ENCODE measurements around the gene CNPY1. TPM values are rescaled to one million over a fixed set of nuclear protein-coding genes. Genes with fewer than 3 reads are reported as not detected.
"Not testable (repeated sequence)": the region's sequence is repeated elsewhere in the genome, so short reads cannot be mapped to it uniquely, and the experiment has no call there.

CNPY1 gene
- not detected for total RNA-seq

DNA sequence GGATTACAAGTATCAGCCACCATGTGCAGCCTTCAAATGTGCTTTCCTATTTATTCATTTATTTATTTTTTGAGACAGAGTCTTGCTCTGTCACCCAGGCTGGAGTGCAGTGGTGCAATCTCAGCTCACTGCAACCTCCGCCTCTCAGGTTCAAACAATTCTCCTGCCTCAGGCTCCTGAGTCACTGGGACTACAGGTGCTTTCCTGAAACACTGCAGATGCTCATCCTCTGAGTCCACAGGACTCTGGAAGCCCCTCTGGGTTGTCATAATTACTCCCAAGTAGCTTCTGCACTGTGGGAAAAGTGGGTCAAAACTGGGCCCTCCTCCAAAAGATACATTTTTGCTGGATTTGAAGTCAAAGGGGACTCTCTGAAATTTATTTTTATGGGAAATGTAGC is at the start of gene CNPY1:
CNPY1 (minus strand) TSS at position 111 of the 400 bp plus-strand sequence. CDS start 630 bp downstream, outside the sequence.
- DNase-seq (ENCODE audit: extremely low spot score in 2 of 2); H3K9me3 ChIP-seq; H3K27ac ChIP-seq; H3K27me3 ChIP-seq; H3K4me1 ChIP-seq; H3K4me3 ChIP-seq; intact Hi-C loops (cut with DNase I); H3K36me3 ChIP-seq: not testable (repeated sequence)

DNA sequence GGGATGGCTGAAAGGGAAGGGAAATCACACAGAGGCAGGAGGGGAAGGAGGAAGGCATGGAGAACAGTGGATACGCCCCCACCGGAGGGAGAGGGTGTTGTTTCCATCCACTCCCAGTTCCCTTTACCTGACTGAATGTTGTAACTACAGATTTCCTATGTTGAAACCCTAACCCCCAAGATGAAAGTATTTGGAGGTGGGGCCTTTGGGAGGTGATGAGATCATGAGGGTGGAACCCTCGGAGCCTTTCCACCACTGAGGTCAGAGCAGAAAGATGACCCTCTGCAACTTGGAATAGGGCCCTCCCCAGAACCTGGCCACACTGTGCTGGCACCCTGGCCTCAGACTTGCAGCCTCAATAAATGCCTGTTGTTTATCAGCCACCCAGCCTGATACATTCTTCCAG is 48.6 kb upstream of the CNPY1 start:
- no peak for DNase-seq (ENCODE audit: extremely low spot score in 2 of 2)
- no peaks in the 10 kb centered on the region for H3K9me3 ChIP-seq
- H3K36me3 ChIP-seq = no peaks in the 10 kb centered on the region
- TF ChIP-seq, protein P1, sequence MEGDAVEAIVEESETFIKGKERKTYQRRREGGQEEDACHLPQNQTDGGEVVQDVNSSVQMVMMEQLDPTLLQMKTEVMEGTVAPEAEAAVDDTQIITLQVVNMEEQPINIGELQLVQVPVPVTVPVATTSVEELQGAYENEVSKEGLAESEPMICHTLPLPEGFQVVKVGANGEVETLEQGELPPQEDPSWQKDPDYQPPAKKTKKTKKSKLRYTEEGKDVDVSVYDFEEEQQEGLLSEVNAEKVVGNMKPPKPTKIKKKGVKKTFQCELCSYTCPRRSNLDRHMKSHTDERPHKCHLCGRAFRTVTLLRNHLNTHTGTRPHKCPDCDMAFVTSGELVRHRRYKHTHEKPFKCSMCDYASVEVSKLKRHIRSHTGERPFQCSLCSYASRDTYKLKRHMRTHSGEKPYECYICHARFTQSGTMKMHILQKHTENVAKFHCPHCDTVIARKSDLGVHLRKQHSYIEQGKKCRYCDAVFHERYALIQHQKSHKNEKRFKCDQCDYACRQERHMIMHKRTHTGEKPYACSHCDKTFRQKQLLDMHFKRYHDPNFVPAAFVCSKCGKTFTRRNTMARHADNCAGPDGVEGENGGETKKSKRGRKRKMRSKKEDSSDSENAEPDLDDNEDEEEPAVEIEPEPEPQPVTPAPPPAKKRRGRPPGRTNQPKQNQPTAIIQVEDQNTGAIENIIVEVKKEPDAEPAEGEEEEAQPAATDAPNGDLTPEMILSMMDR (IDR thresholded peaks at IDR 0.05) = no peak
- TF ChIP-seq POLR2AphosphoS5 (IDR thresholded peaks at IDR 0.05; ENCODE audit: insufficient read depth in 1 of 2, low read depth in 1 of 2) (no peak), POLR2A (IDR thresholded peaks at IDR 0.05) (no peak)
- no peaks in the 10 kb centered on the region for H3K27me3 ChIP-seq
- no peaks in the 10 kb centered on the region for H3K4me1 ChIP-seq
- no peak overlapping the region for H3K4me3 ChIP-seq
- H3K27ac ChIP-seq = no peak overlapping the region
- intact Hi-C loops (cut with DNase I) = loop anchor here (5.0 kb wide), 1 partner anchor 162 kb away; no protein-coding TSS in a partner anchor

DNA sequence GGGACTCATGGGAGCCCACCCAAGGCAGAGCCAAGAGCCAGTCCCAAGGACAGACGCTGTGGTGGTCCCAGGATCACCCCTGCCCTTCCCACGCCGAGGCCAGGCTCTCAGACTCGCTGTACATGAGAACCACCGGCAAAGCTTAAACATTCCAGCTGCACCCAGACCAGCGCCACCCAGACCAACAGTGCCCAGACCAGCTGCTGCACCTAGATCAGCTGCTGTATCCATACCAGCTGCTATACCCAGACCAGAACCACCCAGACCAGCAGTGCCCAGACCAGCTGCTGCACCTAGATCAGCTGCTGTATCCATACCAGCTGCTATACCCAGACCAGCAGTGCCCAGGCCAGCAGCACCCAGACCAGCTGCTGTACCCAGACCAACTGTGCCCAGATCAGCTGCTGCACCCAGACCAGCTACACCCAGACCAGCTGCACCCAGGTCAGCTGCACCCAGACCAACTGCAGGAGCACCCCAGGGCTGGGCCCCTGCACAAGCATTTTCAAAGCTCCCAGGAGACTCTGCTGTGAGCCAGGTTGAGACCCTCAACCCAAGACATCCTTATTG is 47.9 kb upstream of the CNPY1 start:
- Histone ChIP-seq H3K4me1 (no peaks in the 10 kb centered on the region), H3K36me3 (no peaks in the 10 kb centered on the region), H3K9me3 (no peaks in the 10 kb centered on the region), H3K27me3 (no peaks in the 10 kb centered on the region), H3K27ac (no peak overlapping the region), H3K4me3 (no peak overlapping the region)
- intact Hi-C loops (cut with DNase I) = no loop called here
- no peak for DNase-seq (ENCODE audit: extremely low spot score in 2 of 2)
- no peak for TF ChIP-seq POLR2A (IDR thresholded peaks at IDR 0.05)
- TF ChIP-seq, protein P1 (IDR thresholded peaks at IDR 0.05) = no peak
- no peak for TF ChIP-seq POLR2AphosphoS5 (IDR thresholded peaks at IDR 0.05; ENCODE audit: insufficient read depth in 1 of 2, low read depth in 1 of 2)

DNA sequence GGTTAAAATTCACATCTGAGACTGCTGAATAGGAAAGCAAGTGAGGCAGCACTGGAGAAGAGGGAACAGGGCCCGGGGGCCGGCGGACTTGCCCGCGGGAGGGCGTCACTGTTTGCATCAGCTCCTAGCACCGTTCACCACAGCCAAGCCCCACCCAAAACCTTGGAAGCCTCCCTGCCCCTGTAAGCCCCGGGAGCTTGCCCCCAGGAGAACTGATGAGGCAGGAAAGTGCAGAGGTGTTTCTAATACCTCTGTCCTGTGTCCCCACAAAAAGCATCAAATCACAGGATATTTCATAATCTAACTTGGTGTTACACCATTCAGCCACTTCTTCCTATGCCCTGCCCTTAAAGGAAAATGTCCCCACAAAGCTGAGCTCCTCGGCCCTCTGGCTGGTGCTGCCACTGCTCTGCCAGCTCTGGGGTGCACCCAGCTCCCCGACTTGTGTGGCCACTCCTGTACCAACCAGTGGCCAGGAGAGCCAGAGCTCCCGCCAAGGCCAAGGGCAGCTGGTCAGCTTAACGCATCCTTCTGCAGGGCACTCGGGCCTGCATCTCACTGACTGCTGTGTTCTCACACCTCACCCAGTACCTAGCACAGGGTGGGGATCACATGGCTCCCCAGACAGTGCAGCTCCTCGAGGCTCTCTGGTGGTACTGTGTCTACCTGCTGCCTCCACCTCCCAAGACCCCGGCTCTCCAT is 47.3 kb upstream of the CNPY1 start:
- Histone ChIP-seq H3K27ac (no peak overlapping the region), H3K36me3 (no peaks in the 10 kb centered on the region), H3K27me3 (no peaks in the 10 kb centered on the region), H3K4me1 (no peaks in the 10 kb centered on the region), H3K9me3 (no peaks in the 10 kb centered on the region), H3K4me3 (no peak overlapping the region)
- intact Hi-C loops (cut with DNase I) = no loop called here
- no peak for DNase-seq (ENCODE audit: extremely low spot score in 2 of 2)
- no peak for TF ChIP-seq POLR2AphosphoS5 (IDR thresholded peaks at IDR 0.05; ENCODE audit: insufficient read depth in 1 of 2, low read depth in 1 of 2)
- no peak for TF ChIP-seq POLR2A (IDR thresholded peaks at IDR 0.05)
- TF ChIP-seq, protein P1 (IDR thresholded peaks at IDR 0.05) = no peak

DNA sequence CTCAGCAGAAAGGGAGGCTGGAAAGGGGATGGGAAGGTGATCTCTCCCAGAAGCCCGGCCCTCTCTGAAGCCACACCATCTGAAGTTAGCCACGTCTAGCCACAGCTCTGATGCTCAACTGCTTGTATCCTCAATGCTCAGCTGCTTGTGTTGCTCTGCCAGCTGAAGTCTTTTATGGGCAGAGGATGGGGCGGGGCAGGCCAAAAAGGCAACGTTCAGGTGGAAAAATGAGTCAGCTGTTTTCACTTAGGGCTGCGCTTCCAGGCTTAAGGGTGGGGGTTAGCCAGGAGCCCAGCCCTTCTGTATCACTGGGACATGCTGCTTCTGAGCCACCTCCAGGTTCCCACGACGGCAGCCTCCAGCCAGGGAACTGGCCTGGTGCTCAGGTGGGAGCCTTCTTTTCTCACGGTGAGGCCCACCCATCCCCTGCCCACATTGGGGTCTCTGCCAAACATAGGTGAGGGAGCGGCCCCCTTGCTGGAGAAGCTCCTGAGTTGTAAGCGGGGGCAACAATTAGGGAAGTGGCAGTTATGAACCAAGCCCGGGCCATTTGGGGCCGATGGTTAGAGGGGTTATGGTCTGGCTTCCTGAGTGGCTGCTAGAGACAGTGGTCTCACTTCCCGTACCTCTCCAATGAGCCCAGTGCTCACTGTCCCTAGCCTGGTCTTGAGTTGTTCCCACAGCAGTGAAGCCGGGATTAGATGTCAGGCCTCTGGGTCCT is 44.9 kb upstream of the CNPY1 start:
- Histone ChIP-seq H3K4me1 (no peaks in the 10 kb centered on the region), H3K9me3 (no peaks in the 10 kb centered on the region), H3K27ac (no peak overlapping the region), H3K36me3 (no peaks in the 10 kb centered on the region), H3K27me3 (no peaks in the 10 kb centered on the region), H3K4me3 (no peak overlapping the region)
- intact Hi-C loops (cut with DNase I) = no loop called here
- TF ChIP-seq, protein P1 (IDR thresholded peaks at IDR 0.05) = no peak
- TF ChIP-seq POLR2A (IDR thresholded peaks at IDR 0.05) = no peak
- TF ChIP-seq POLR2AphosphoS5 (IDR thresholded peaks at IDR 0.05; ENCODE audit: insufficient read depth in 1 of 2, low read depth in 1 of 2) = no peak
- no peak for DNase-seq (ENCODE audit: extremely low spot score in 2 of 2)

All from vagina (tissue), 2 donors.